GM18873 (cell line): ENCODE results near the gene MTERF4.

Source experiments
- ATAC-seq: cut with Tn5 transposase; IDR thresholded peaks from one replicate; pipeline ENCODE4 v1.9.1; 2021; ENCODE audit warnings: mild to moderate bottlenecking, moderate library complexity, moderate number of reproducible peaks; ENCODE audit not compliant: unreplicated experiment, low FRiP score

The MTERF4 gene

GRCh38 chr2:241135737-241136136, 33.6 kb upstream of the MTERF4 start:
- no peak for ATAC-seq

GRCh38 chr2:241134711-241135110, 32.6 kb upstream of the MTERF4 start:
- ATAC-seq, result no peak

- no peak for ATAC-seq
These were observed 31.3 kb upstream of the MTERF4 start for GRCh38 chr2:241133436-241133820.

GRCh38 chr2:241132538-241133435, 30.7 kb upstream of the MTERF4 start:
- no peak for ATAC-seq

- ATAC-seq, result no peak
These were observed 29.4 kb upstream of the MTERF4 start for GRCh38 chr2:241131531-241131930.

- no peak for ATAC-seq
These were observed 28.2 kb upstream of the MTERF4 start for GRCh38 chr2:241130316-241130715.

GRCh38 chr2:241129086-241129871, 27.2 kb upstream of the MTERF4 start:
- no peak for ATAC-seq

GRCh38 chr2:241128266-241128665, 26.2 kb upstream of the MTERF4 start:
- ATAC-seq, result no peak

- ATAC-seq, result no peak
These were observed 24.7 kb upstream of the MTERF4 start for GRCh38 chr2:241126771-241127202.

- ATAC-seq, result no peak
These were observed 24.1 kb upstream of the MTERF4 start for GRCh38 chr2:241126201-241126611.

- ATAC-seq, result no peak
These were observed 23.5 kb upstream of the MTERF4 start for GRCh38 chr2:241125626-241126025.

- ATAC-seq, result no peak
These were observed 21.9 kb upstream of the MTERF4 start for GRCh38 chr2:241123816-241124536.

- no peak for ATAC-seq
These were observed 20.4 kb upstream of the MTERF4 start for GRCh38 chr2:241122376-241123002.

GRCh38 chr2:241121008-241121407, 18.9 kb upstream of the MTERF4 start:
- no peak for ATAC-seq

GRCh38 chr2:241120440-241120839, 18.4 kb upstream of the MTERF4 start:
- ATAC-seq, result no peak

GRCh38 chr2:241118737-241119505, 16.8 kb upstream of the MTERF4 start:
- no peak for ATAC-seq

- no peak for ATAC-seq
These were observed 14.8 kb upstream of the MTERF4 start for GRCh38 chr2:241116606-241117560.

- no peak for ATAC-seq
These were observed 13.3 kb upstream of the MTERF4 start for GRCh38 chr2:241115361-241115760.

GRCh38 chr2:241114836-241115235, 12.7 kb upstream of the MTERF4 start:
- no peak for ATAC-seq
